Progenitor cell of endocrine pancreas (in vitro differentiated cells): ENCODE results near the gene TIAM2. TPM values are rescaled to one million over a fixed set of nuclear protein-coding genes. Genes with fewer than 3 reads are reported as not detected.

Experiments used
- DNase-seq: peaks from one replicate; pipeline ENCODE4 v3.0.0; 2021; ENCODE audit warnings: low spot score; ENCODE audit not compliant: unreplicated experiment
- H3K27ac Mint-ChIP-seq: 2 replicates; pipeline ENCODE4 v1.8.0; 2021; ENCODE audit warnings: mild to moderate bottlenecking, moderate library complexity, mixed read lengths
- H3K27me3 Mint-ChIP-seq: 2 replicates; pipeline ENCODE4 v1.8.0; 2021; ENCODE audit warnings: mixed read lengths
- H3K36me3 Mint-ChIP-seq: 2 replicates; pipeline ENCODE4 v1.8.0; 2022; ENCODE audit warnings: mixed read lengths; ENCODE audit not compliant: insufficient read depth
- H3K4me1 Mint-ChIP-seq: 2 replicates; pipeline ENCODE4 v1.8.0; 2021; ENCODE audit warnings: low read depth, mixed read lengths
- H3K4me3 Mint-ChIP-seq: 2 replicates; pipeline ENCODE4 v1.8.0; 2021; ENCODE audit warnings: low read depth, mild to moderate bottlenecking, moderate library complexity, mixed read lengths
- H3K9me3 Mint-ChIP-seq: 2 replicates; pipeline ENCODE4 v1.8.0; 2021; ENCODE audit warnings: low read depth, mixed read lengths
- CTCF ChIP-seq: fragments of 200-600 bp; sonication (generic); IDR thresholded peaks from one replicate; pipeline ENCODE4 v1.5.0; 2021; ENCODE audit warnings: antibody characterized with exemption, mild to moderate bottlenecking; ENCODE audit not compliant: unreplicated experiment
- total RNA-seq: library from RNA; stranded (reverse); gene quantifications from 2 replicates; pipeline ENCODE4 v1.2.1, GENCODE V29; 2021

The TIAM2 gene
- total RNA-seq, 1 donor from 2014 or later = 14.3 TPM

GRCh38 chr6:155033021-155033791 is 38.1 kb downstream of the TIAM2 start:
- Mint-ChIP-seq H3K9me3 (peaks cover 6% of the 10 kb centered on the region), H3K4me3 (no peak overlapping the region), H3K4me1 (no peaks in the 10 kb centered on the region), H3K27ac (no peak overlapping the region), H3K36me3 (no peaks in the 10 kb centered on the region), H3K27me3 (no peaks in the 10 kb centered on the region)
- no peak for DNase-seq
- no peak for TF ChIP-seq CTCF

GRCh38 chr6:155036907-155037306 is 41.8 kb downstream of the TIAM2 start:
- Mint-ChIP-seq H3K9me3 (peaks cover 6% of the 10 kb centered on the region), H3K4me1 (no peaks in the 10 kb centered on the region), H3K27ac (no peak overlapping the region), H3K27me3 (no peaks in the 10 kb centered on the region), H3K36me3 (no peaks in the 10 kb centered on the region), H3K4me3 (no peak overlapping the region)
- no peak for DNase-seq
- no peak for TF ChIP-seq CTCF

- no peaks in the 10 kb centered on the region for H3K36me3 Mint-ChIP-seq
- no peak for TF ChIP-seq CTCF
- peaks cover 6% of the 10 kb centered on the region for H3K9me3 Mint-ChIP-seq
- no peaks in the 10 kb centered on the region for H3K27me3 Mint-ChIP-seq
- no peak overlapping the region for H3K4me3 Mint-ChIP-seq
- no peaks in the 10 kb centered on the region for H3K4me1 Mint-ChIP-seq
- DNase-seq = no peak
- H3K27ac Mint-ChIP-seq = no peak overlapping the region
Measured at GRCh38 chr6:155038104-155038503, 43.0 kb downstream of the TIAM2 start.

GRCh38 chr6:155038527-155038926 is 43.4 kb downstream of the TIAM2 start:
- H3K4me1 Mint-ChIP-seq = no peaks in the 10 kb centered on the region
- TF ChIP-seq CTCF = no peak
- H3K9me3 Mint-ChIP-seq = peaks cover 6% of the 10 kb centered on the region
- no peak for DNase-seq
- no peaks in the 10 kb centered on the region for H3K27me3 Mint-ChIP-seq
- no peaks in the 10 kb centered on the region for H3K36me3 Mint-ChIP-seq
- H3K27ac Mint-ChIP-seq = no peak overlapping the region
- H3K4me3 Mint-ChIP-seq = no peak overlapping the region

DNA sequence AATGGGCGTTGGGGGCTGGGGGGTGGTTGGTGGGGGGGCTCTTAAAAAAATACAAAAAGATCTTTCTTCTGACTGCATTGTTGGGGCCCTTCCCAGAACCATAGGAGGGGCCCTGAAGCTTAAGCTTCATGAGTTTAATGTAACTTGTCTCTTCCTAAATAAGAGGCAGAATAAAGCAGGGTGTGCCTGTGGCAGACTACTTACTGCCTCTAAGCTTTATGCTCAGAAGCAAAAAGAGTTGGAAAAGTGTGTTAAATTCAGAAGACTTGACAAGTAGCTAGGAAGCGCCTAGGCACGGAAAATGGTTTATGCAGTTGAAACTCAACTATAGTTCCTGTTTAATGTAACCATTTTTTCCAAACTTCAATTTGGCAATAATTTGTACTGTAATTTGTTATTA is 44.5 kb downstream of the TIAM2 start:
- no peak for TF ChIP-seq CTCF
- H3K4me1 Mint-ChIP-seq = no peaks in the 10 kb centered on the region
- no peak overlapping the region for H3K4me3 Mint-ChIP-seq
- no peaks in the 10 kb centered on the region for H3K27me3 Mint-ChIP-seq
- H3K36me3 Mint-ChIP-seq = no peaks in the 10 kb centered on the region
- no peak overlapping the region for H3K27ac Mint-ChIP-seq
- H3K9me3 Mint-ChIP-seq = peaks cover 4% of the 10 kb centered on the region
- DNase-seq = no peak
